ENCODE measurements around the gene KIR3DL2. TPM values are rescaled to one million over a fixed set of nuclear protein-coding genes. Genes with fewer than 3 reads are reported as not detected.
"Not testable (repeated sequence)": the region's sequence is repeated elsewhere in the genome, so short reads cannot be mapped to it uniquely, and the experiment has no call there.

The KIR3DL2 gene
- total RNA-seq, result not detected

- not testable (repeated sequence) for DNase-seq (ENCODE audit: low spot score)
These were observed at the start of gene KIR3DL2 for GRCh38 chr19:54850061-54850640. KIR3DL2 (plus strand) TSS chr19:54850443; CDS start chr19:54850476, 33 bp downstream.

GRCh38 chr19:54803410-54803809 is 46.8 kb upstream of the KIR3DL2 start, which contains the start of gene KIR2DL4:
KIR2DL4 (plus strand) TSS chr19:54803610; CDS start chr19:54803652, 42 bp downstream.
- no peak for ATAC-seq
- DNase-seq (ENCODE audit: low spot score), result no peak

More at GRCh38 chr19:54850061-54850640, at the start of gene KIR3DL2:
- ATAC-seq, result not testable (repeated sequence)

GRCh38 chr19:54804101-54804500 is 46.1 kb upstream of the KIR3DL2 start:
- no peak for DNase-seq (ENCODE audit: low spot score)
- ATAC-seq, result no peak

GRCh38 chr19:54804571-54804970 is 45.7 kb upstream of the KIR3DL2 start:
- DNase-seq (ENCODE audit: low spot score), result no peak

GRCh38 chr19:54805665-54806515 is 44.4 kb upstream of the KIR3DL2 start:
- DNase-seq (ENCODE audit: low spot score) (no peak), ATAC-seq (no peak)

More at GRCh38 chr19:54804571-54804970, 45.7 kb upstream of the KIR3DL2 start:
- ATAC-seq, result no peak

- DNase-seq (ENCODE audit: low spot score) (no peak), ATAC-seq (no peak)
These were observed 43.8 kb upstream of the KIR3DL2 start for GRCh38 chr19:54806516-54806838.

GRCh38 chr19:54814571-54814970 is 35.7 kb upstream of the KIR3DL2 start:
- DNase-seq (ENCODE audit: low spot score); ATAC-seq: not testable (repeated sequence)

- not testable (repeated sequence) for DNase-seq (ENCODE audit: low spot score); ATAC-seq
These were observed 34.0 kb upstream of the KIR3DL2 start, which contains the start of gene KIR3DL1 for GRCh38 chr19:54816251-54816650. KIR3DL1 (plus strand) TSS chr19:54816468.

GRCh38 chr19:54817670-54818536 is 32.3 kb upstream of the KIR3DL2 start:
- DNase-seq (ENCODE audit: low spot score) (peak; percentile 29), ATAC-seq (no peak)

GRCh38 chr19:54824416-54824815 is 25.8 kb upstream of the KIR3DL2 start:
- not testable (repeated sequence) for ATAC-seq; DNase-seq (ENCODE audit: low spot score)

- ATAC-seq; DNase-seq (ENCODE audit: low spot score): not testable (repeated sequence)
These were observed 24.9 kb upstream of the KIR3DL2 start for GRCh38 chr19:54825326-54825725.

GRCh38 chr19:54828064-54828463 is 22.2 kb upstream of the KIR3DL2 start:
- not testable (repeated sequence) for DNase-seq (ENCODE audit: low spot score); ATAC-seq

GRCh38 chr19:54832496-54832895 is 17.7 kb upstream of the KIR3DL2 start, which contains the start of gene KIR2DS4:
KIR2DS4 (plus strand) TSS chr19:54832676.
- ATAC-seq; DNase-seq (ENCODE audit: low spot score): not testable (repeated sequence)

GRCh38 chr19:54835126-54835525 is 15.1 kb upstream of the KIR3DL2 start:
- DNase-seq (ENCODE audit: low spot score); ATAC-seq: not testable (repeated sequence)

GRCh38 chr19:54837522-54837921 is 12.7 kb upstream of the KIR3DL2 start:
- DNase-seq (ENCODE audit: low spot score); ATAC-seq: not testable (repeated sequence)

GRCh38 chr19:54843171-54843570 is 7.1 kb upstream of the KIR3DL2 start:
- not testable (repeated sequence) for ATAC-seq

GRCh38 chr19:54850930-54851329 is 687 bp downstream of the KIR3DL2 start:
- peak; percentile 30 for ATAC-seq
- DNase-seq (ENCODE audit: low spot score), result no peak

More at GRCh38 chr19:54843171-54843570, 7.1 kb upstream of the KIR3DL2 start:
- not testable (repeated sequence) for DNase-seq (ENCODE audit: low spot score)

- no peak for DNase-seq (ENCODE audit: low spot score)
- no peak for ATAC-seq
These were observed 1.1 kb downstream of the KIR3DL2 start for GRCh38 chr19:54851353-54851752.

- DNase-seq (ENCODE audit: low spot score); ATAC-seq: not testable (repeated sequence)
These were observed 5.0 kb downstream of the KIR3DL2 start for GRCh38 chr19:54855241-54855640.

- not testable (repeated sequence) for DNase-seq (ENCODE audit: low spot score); ATAC-seq
These were observed 8.2 kb downstream of the KIR3DL2 start for GRCh38 chr19:54858476-54858875.
